IPS-18a (cell line): ENCODE data around the gene SYTL2.

Experiments used
- H3K27ac ChIP-seq: one replicate; pipeline ENCODE4 v1.5.1; 2013; ENCODE audit warnings: low read length
- H3K27me3 ChIP-seq: one replicate; pipeline ENCODE4 v1.6.1; 2013; ENCODE audit warnings: mild to moderate bottlenecking, low read length; ENCODE audit not compliant: control insufficient read depth, insufficient read depth
- H3K36me3 ChIP-seq: one replicate; pipeline ENCODE4 v1.6.1; 2013; ENCODE audit warnings: low read depth, low read length; ENCODE audit not compliant: control insufficient read depth
- H3K4me1 ChIP-seq: one replicate; pipeline ENCODE4 v1.6.1; 2013; ENCODE audit warnings: low read depth, low read length; ENCODE audit not compliant: control insufficient read depth
- H3K4me3 ChIP-seq: one replicate; pipeline ENCODE4 v1.5.1; 2013; ENCODE audit warnings: low read length
- H3K9ac ChIP-seq: one replicate; pipeline ENCODE4 v1.6.1; 2013; ENCODE audit warnings: mild to moderate bottlenecking, low read length, moderate library complexity
- H3K9me3 ChIP-seq: one replicate; pipeline ENCODE4 v1.6.1; 2013; ENCODE audit warnings: low read depth, low read length; ENCODE audit not compliant: control insufficient read depth

Gene SYTL2

GRCh38 chr11:85740481-85741400 is 70.2 kb downstream of the SYTL2 start:
- Histone ChIP-seq H3K4me3 (no peak overlapping the region), H3K27ac (no peak overlapping the region), H3K27me3 (no peaks in the 10 kb centered on the region), H3K4me1 (peaks cover 3% of the 10 kb centered on the region), H3K9ac (no peak overlapping the region), H3K9me3 (no peaks in the 10 kb centered on the region), H3K36me3 (no peaks in the 10 kb centered on the region)

- Histone ChIP-seq H3K4me1 (peaks cover 3% of the 10 kb centered on the region), H3K27ac (no peak overlapping the region), H3K36me3 (no peaks in the 10 kb centered on the region), H3K4me3 (no peak overlapping the region), H3K9me3 (no peaks in the 10 kb centered on the region), H3K9ac (no peak overlapping the region), H3K27me3 (no peaks in the 10 kb centered on the region)
Measured at GRCh38 chr11:85737738-85738137, 73.2 kb downstream of the SYTL2 start.

DNA sequence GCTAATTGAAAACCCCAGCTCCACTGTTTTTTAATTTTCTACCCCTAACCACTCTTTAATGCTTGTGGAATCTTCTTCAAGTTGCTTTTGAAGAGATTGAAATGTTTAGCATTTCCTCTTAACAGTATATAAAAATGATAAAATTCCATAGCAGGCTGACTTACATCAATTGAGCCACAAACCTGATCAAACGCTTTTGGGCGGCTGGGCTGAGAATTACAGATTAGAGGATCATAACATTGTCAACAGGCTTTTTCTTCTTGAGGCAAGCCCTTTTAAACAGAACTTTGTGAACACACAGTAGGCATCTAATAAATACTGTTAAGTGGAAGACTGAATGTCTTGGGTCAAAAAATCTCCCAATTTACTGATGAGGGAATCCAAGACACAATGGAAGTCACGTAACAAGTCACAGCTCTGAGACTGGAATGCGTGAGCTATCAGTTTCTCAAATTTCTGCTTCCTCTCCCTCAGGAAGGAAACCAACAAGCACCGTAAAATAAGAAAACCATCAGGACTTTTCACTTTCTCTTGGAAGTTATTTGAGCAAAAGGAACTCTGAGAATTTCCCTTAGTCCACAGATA is 75.0 kb downstream of the SYTL2 start:
- no peaks in the 10 kb centered on the region for H3K36me3 ChIP-seq
- H3K9me3 ChIP-seq, result no peaks in the 10 kb centered on the region

GRCh38 chr11:85732965-85733364 is 78.0 kb downstream of the SYTL2 start:
- H3K27ac ChIP-seq, result no peak overlapping the region
- H3K4me1 ChIP-seq, result no peaks in the 10 kb centered on the region
- no peaks in the 10 kb centered on the region for H3K27me3 ChIP-seq
- no peak overlapping the region for H3K4me3 ChIP-seq
- no peak overlapping the region for H3K9ac ChIP-seq
- no peaks in the 10 kb centered on the region for H3K9me3 ChIP-seq
- no peaks in the 10 kb centered on the region for H3K36me3 ChIP-seq

More for the DNA sequence above, 75.0 kb downstream of the SYTL2 start:
- H3K4me3 ChIP-seq, result no peak overlapping the region
- no peaks in the 10 kb centered on the region for H3K4me1 ChIP-seq
- H3K27ac ChIP-seq, result no peak overlapping the region
- H3K9ac ChIP-seq, result no peak overlapping the region
- no peaks in the 10 kb centered on the region for H3K27me3 ChIP-seq

GRCh38 chr11:85726381-85726780 is 84.6 kb downstream of the SYTL2 start:
- H3K27ac ChIP-seq, result no peak overlapping the region

GRCh38 chr11:85725510-85726258 is 85.3 kb downstream of the SYTL2 start:
- no peak overlapping the region for H3K9ac ChIP-seq
- H3K4me1 ChIP-seq, result peaks cover under 1% of the 10 kb centered on the region
- H3K9me3 ChIP-seq, result no peaks in the 10 kb centered on the region
- H3K27ac ChIP-seq, result no peak overlapping the region
- H3K27me3 ChIP-seq, result no peaks in the 10 kb centered on the region
- H3K36me3 ChIP-seq, result no peaks in the 10 kb centered on the region
- H3K4me3 ChIP-seq, result no peak overlapping the region

More at GRCh38 chr11:85726381-85726780, 84.6 kb downstream of the SYTL2 start:
- Histone ChIP-seq H3K9ac (no peak overlapping the region), H3K4me1 (no peaks in the 10 kb centered on the region), H3K36me3 (no peaks in the 10 kb centered on the region), H3K9me3 (no peaks in the 10 kb centered on the region), H3K4me3 (no peak overlapping the region), H3K27me3 (no peaks in the 10 kb centered on the region)

- Histone ChIP-seq H3K4me1 (peaks cover 8% of the 10 kb centered on the region), H3K27me3 (no peaks in the 10 kb centered on the region), H3K9me3 (no peaks in the 10 kb centered on the region), H3K36me3 (no peaks in the 10 kb centered on the region), H3K9ac (no peak overlapping the region), H3K4me3 (no peak overlapping the region), H3K27ac (no peak overlapping the region)
Measured at GRCh38 chr11:85724748-85725465, 86.0 kb downstream of the SYTL2 start.

- Histone ChIP-seq H3K36me3 (no peaks in the 10 kb centered on the region), H3K4me1 (peaks cover 25% of the 10 kb centered on the region), H3K27ac (no peak overlapping the region), H3K4me3 (no peak overlapping the region), H3K9ac (no peak overlapping the region), H3K9me3 (no peaks in the 10 kb centered on the region), H3K27me3 (no peaks in the 10 kb centered on the region)
Measured at GRCh38 chr11:85723088-85723487, 87.9 kb downstream of the SYTL2 start.

DNA sequence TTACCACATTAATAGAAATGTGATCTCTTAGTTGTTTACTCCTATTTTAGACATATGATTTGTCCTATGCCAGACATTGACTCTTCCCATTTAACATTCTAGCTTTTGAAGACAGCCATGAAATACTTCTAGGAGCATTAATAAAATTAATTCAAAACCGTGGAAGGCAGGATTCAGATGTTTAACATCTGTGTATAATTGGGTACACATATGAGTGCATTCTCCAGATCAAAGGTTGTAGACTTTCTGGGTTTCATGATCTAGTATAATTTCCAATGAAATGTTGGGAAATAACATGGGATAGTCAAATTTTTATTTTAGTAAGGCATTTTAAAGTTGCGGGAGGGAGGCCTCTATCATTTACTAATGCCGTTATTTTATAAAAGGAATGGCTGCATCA is 89.8 kb downstream of the SYTL2 start:
- H3K36me3 ChIP-seq, result no peaks in the 10 kb centered on the region
- H3K9me3 ChIP-seq, result no peaks in the 10 kb centered on the region
- H3K9ac ChIP-seq, result no peak overlapping the region
- no peaks in the 10 kb centered on the region for H3K27me3 ChIP-seq
- peaks cover 34% of the 10 kb centered on the region for H3K4me1 ChIP-seq
- H3K4me3 ChIP-seq, result no peak overlapping the region
- H3K27ac ChIP-seq, result no peak overlapping the region

DNA sequence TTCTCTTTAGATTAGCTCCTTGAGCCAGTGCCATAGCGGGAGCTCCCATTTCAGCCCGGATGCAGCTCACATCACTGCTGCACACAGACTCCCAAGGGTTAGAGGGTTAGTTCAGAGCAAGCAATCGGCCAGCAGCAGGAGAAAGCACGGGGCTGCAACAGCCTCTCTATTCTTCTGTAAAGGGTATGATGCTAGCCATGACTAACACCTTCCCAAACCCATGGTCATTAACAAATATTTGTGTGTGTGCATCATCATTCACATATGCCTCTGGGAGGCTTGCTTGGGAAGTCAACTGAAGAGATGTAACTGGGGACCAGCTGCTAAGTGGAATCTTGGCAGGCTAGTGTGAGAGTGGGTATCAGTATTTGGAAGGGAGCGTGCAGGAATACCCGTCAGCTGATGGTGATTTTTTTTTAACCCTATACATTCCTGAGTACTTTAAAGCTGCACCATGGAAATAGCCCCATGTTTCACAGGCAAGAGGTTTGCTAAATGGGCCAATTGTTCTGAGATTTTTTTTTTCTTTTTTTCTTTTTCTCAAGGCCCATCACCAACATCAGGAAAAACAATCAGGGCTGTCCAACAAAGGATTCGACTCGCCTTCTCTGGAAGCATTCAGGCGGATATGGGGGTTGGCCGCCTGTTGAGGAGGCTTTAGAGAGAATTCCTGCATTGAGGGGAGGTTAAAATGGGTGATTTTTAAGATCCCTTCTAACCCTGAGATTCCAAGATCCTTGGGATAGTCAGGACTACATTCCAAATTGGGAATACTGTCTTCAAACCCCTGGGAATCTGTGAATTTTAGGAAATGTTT is 91.7 kb downstream of the SYTL2 start:
- H3K27ac ChIP-seq, result peak overlapping the region; percentile 10
- no peaks in the 10 kb centered on the region for H3K36me3 ChIP-seq
- H3K9ac ChIP-seq, result peak overlapping the region; percentile 40
- no peaks in the 10 kb centered on the region for H3K9me3 ChIP-seq
- H3K4me3 ChIP-seq, result peak overlapping the region; percentile 18
- peaks cover 36% of the 10 kb centered on the region for H3K4me1 ChIP-seq
- no peaks in the 10 kb centered on the region for H3K27me3 ChIP-seq
